ENCODE measurements around the gene GFI1B. TPM values are rescaled to one million over a fixed set of nuclear protein-coding genes. Genes with fewer than 3 reads are reported as not detected.
A peak's percentile ranks its signal among the peaks of the same experiment; 100 is the strongest.

GFI1B gene
- total and polyA plus RNA-seq, 2 donors (not counting 1 experiment from before 2014, with no cell fraction given), result under 0.01 to 0.06 TPM

GRCh38 chr9:133029994-133030316, 51.5 kb downstream of the GFI1B start:
- H3K4me2 ChIP-seq (ENCODE audit: extremely low read depth, insufficient read depth, low read length), result peak overlapping the region; percentile 76
- H4K20me1 ChIP-seq (ENCODE audit: control insufficient read depth, extremely low read depth, insufficient read depth, low read length), result no peaks in the 10 kb centered on the region
- H3K27ac ChIP-seq (ENCODE audit: insufficient read depth, low read length), result peak overlapping the region; percentile 88
- H3K4me3 ChIP-seq (replicated peaks in 1 of 4; ENCODE audit: control extremely low read depth in 1 of 4, insufficient read depth in 1 of 4, low read depth in 3 of 4, low read length in 4 of 4), result peak overlapping the region; percentile 93 to 100 (median 98)
- H3K9me3 ChIP-seq (ENCODE audit: control insufficient read depth, insufficient read depth, low read depth, low read length), result no peaks in the 10 kb centered on the region
- no peak for DNase-seq (ENCODE audit: low read depth in 2 of 2)
- peaks cover 4% of the 10 kb centered on the region for H3K4me1 ChIP-seq (ENCODE audit: control insufficient read depth, extremely low read depth, insufficient read depth, low read length)
- H3K36me3 ChIP-seq (ENCODE audit: control insufficient read depth, insufficient read depth, low read length), result peaks cover 2% of the 10 kb centered on the region
- H3K9ac ChIP-seq (ENCODE audit: insufficient read depth, low read length), result peak overlapping the region; percentile 92
- TF ChIP-seq EZH2 (IDR thresholded peaks at IDR 0.05; ENCODE audit: low read length, missing control alignments) (no peak), CTCF (conservative IDR thresholded peaks at IDR 0.05 in 1 of 2, IDR thresholded peaks at IDR 0.05 in 1 of 2; ENCODE audit: low read depth in 1 of 2, low read length in 2 of 2) (no peak)
- peak overlapping the region; percentile 71 for H2AFZ ChIP-seq (ENCODE audit: low read length)
- no peaks in the 10 kb centered on the region for H3K27me3 ChIP-seq (ENCODE audit: control insufficient read depth, insufficient read depth, low read length)
- peaks cover 43% of the 10 kb centered on the region for H3K79me2 ChIP-seq (ENCODE audit: control insufficient read depth, insufficient read depth, low read length)

DNA sequence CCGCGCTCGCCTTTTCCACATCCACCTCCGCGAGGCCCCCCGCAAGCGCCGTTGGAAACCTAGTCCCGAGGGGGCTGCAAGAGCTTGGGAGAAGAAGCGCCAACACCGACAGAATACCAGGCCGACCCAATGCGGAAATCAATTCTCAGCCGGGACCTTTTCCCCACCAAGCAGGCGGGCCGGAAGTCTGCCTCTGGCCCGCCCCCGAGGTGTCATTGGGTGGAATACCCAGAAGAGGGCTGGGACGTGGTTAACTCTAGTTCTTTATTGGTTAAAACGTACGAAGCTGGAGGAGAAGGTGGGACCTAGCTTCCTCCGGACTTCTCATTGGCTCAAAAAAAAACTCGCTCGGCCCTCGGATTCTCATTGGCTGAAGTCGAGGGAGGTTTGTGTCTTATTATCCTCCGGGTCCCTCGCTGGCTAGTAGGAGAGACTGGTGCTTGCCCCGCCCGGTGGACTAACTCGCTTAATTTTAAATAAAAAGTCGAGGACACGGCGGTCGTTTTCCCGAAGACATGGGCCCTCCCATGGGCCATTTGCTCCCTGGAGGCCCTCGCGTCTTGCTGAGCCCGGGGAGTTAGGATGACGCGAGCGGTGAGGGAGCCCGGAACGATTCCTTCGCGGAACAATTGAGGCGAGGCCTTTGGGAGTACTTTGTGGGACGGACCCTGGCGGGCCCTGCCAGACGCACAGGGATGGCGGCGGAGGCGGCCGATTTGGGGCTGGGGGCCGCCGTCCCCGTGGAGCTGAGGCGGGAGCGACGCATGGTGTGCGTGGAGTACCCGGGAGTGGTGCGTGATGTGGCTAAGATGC, 52.0 kb downstream of the GFI1B start, which contains the start of gene GTF3C5:
TSS of gene GTF3C5 (plus strand) at position 681 of the 813 bp plus-strand sequence. CDS start at position 696, 15 bp downstream.
- Histone ChIP-seq H3K27ac (ENCODE audit: insufficient read depth, low read length) (peak within 1 kb of the TSS; percentile 88), H3K4me3 (replicated peaks in 1 of 4; ENCODE audit: control extremely low read depth in 1 of 4, insufficient read depth in 1 of 4, low read depth in 3 of 4, low read length in 4 of 4) (peak within 1 kb of the TSS; percentile 93 to 100 (median 98)), H3K36me3 (ENCODE audit: control insufficient read depth, insufficient read depth, low read length) (peaks cover 2% of the 10 kb centered on the region), H3K9me3 (ENCODE audit: control insufficient read depth, insufficient read depth, low read depth, low read length) (no peaks in the 10 kb centered on the region), H3K4me2 (ENCODE audit: extremely low read depth, insufficient read depth, low read length) (peak within 1 kb of the TSS; percentile 87), H2AFZ (ENCODE audit: low read length) (peak within 1 kb of the TSS; percentile 77), H3K79me2 (ENCODE audit: control insufficient read depth, insufficient read depth, low read length) (peaks cover 46% of the 10 kb centered on the region), H3K27me3 (ENCODE audit: control insufficient read depth, insufficient read depth, low read length) (no peaks in the 10 kb centered on the region), H3K4me1 (ENCODE audit: control insufficient read depth, extremely low read depth, insufficient read depth, low read length) (peaks cover 4% of the 10 kb centered on the region), H4K20me1 (ENCODE audit: control insufficient read depth, extremely low read depth, insufficient read depth, low read length) (no peaks in the 10 kb centered on the region), H3K9ac (ENCODE audit: insufficient read depth, low read length) (peak within 1 kb of the TSS; percentile 92)
- peak; percentile 99 to 100 for DNase-seq (ENCODE audit: low read depth in 2 of 2)
- TF ChIP-seq EZH2 (IDR thresholded peaks at IDR 0.05; ENCODE audit: low read length, missing control alignments), result no peak
- no peak for TF ChIP-seq CTCF (conservative IDR thresholded peaks at IDR 0.05 in 1 of 2, IDR thresholded peaks at IDR 0.05 in 1 of 2; ENCODE audit: low read depth in 1 of 2, low read length in 2 of 2)

- TF ChIP-seq EZH2 (IDR thresholded peaks at IDR 0.05; ENCODE audit: low read length, missing control alignments), result no peak
- TF ChIP-seq CTCF (conservative IDR thresholded peaks at IDR 0.05 in 1 of 2, IDR thresholded peaks at IDR 0.05 in 1 of 2; ENCODE audit: low read depth in 1 of 2, low read length in 2 of 2), result no peak
- Histone ChIP-seq H3K79me2 (ENCODE audit: control insufficient read depth, insufficient read depth, low read length) (peaks cover 51% of the 10 kb centered on the region), H4K20me1 (ENCODE audit: control insufficient read depth, extremely low read depth, insufficient read depth, low read length) (no peaks in the 10 kb centered on the region), H3K27me3 (ENCODE audit: control insufficient read depth, insufficient read depth, low read length) (no peaks in the 10 kb centered on the region), H2AFZ (ENCODE audit: low read length) (peak overlapping the region; percentile 77), H3K9me3 (ENCODE audit: control insufficient read depth, insufficient read depth, low read depth, low read length) (no peaks in the 10 kb centered on the region), H3K9ac (ENCODE audit: insufficient read depth, low read length) (peak overlapping the region; percentile 83), H3K4me2 (ENCODE audit: extremely low read depth, insufficient read depth, low read length) (peak overlapping the region; percentile 87), H3K4me1 (ENCODE audit: control insufficient read depth, extremely low read depth, insufficient read depth, low read length) (peaks cover 4% of the 10 kb centered on the region), H3K27ac (ENCODE audit: insufficient read depth, low read length) (peak overlapping the region; percentile 88), H3K4me3 (replicated peaks in 1 of 4; ENCODE audit: control extremely low read depth in 1 of 4, insufficient read depth in 1 of 4, low read depth in 3 of 4, low read length in 4 of 4) (peak overlapping the region; percentile 85 to 100 (median 94)), H3K36me3 (ENCODE audit: control insufficient read depth, insufficient read depth, low read length) (peaks cover 2% of the 10 kb centered on the region)
- DNase-seq (ENCODE audit: low read depth in 2 of 2), result no peak
Observed at GRCh38 chr9:133031130-133031422, 52.6 kb downstream of the GFI1B start.

All from fibroblast of lung (primary cell).